Adipocyte (in vitro differentiated cells): ENCODE data around the gene MAP7.
"Not testable (repeated sequence)": the region's sequence is repeated elsewhere in the genome, so short reads cannot be mapped to it uniquely, and the experiment has no call there.

Experiments
- DNase-seq: peaks from one replicate; pipeline ENCODE4 v3.0.0-alpha.2; 2015; ENCODE audit warnings: low read depth
- H3K27me3 ChIP-seq: replicated peaks from 2 replicates; pipeline ENCODE4 v1.7.0; 2013; ENCODE audit warnings: mild to moderate bottlenecking, low read length, moderate library complexity; ENCODE audit not compliant: control insufficient read depth, insufficient read depth
- H3K36me3 ChIP-seq: 2 replicates; pipeline ENCODE4 v1.7.0; 2013; ENCODE audit warnings: low read length, mild to moderate bottlenecking, moderate library complexity; ENCODE audit not compliant: control insufficient read depth, insufficient read depth, severe bottlenecking
- H3K4me1 ChIP-seq: 2 replicates; pipeline ENCODE4 v1.7.0; 2013; ENCODE audit warnings: mild to moderate bottlenecking, low read length, moderate library complexity; ENCODE audit not compliant: control insufficient read depth, insufficient read depth
- H3K4me3 ChIP-seq: 2 replicates; pipeline ENCODE4 v1.7.0; 2013; ENCODE audit warnings: mild to moderate bottlenecking, low read length, moderate library complexity
- H3K9ac ChIP-seq: 2 replicates; pipeline ENCODE4 v1.7.0; 2013; ENCODE audit warnings: mild to moderate bottlenecking, low read length, moderate library complexity
- H3K9me3 ChIP-seq: 2 replicates; pipeline ENCODE4 v1.7.0; 2013; ENCODE audit warnings: mild to moderate bottlenecking, low read length, moderate library complexity; ENCODE audit not compliant: control insufficient read depth

Gene MAP7

DNA sequence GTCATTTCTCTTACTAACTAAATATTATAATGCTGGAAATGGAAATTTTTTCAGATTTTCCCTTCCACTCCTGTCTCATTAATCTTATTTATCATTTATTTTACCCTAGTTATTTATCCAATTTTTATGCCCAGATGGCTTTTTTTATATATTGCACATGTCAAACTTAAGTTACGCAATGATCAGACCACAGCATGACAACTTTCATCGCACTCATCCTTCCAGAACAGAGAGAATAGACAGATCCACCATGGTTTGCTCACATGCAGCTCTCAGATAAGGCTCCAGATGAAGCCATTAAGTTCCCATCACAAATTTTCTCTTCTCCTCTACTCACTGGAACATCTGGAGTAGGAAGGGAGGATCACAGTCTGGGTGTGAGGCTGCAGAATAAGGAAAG is 48.7 kb downstream of the MAP7 start:
- Histone ChIP-seq H3K4me3 (no peak overlapping the region), H3K9me3 (no peaks in the 10 kb centered on the region), H3K4me1 (no peaks in the 10 kb centered on the region), H3K9ac (no peak overlapping the region), H3K27me3 (no peaks in the 10 kb centered on the region), H3K36me3 (no peaks in the 10 kb centered on the region)
- DNase-seq, result no peak

DNA sequence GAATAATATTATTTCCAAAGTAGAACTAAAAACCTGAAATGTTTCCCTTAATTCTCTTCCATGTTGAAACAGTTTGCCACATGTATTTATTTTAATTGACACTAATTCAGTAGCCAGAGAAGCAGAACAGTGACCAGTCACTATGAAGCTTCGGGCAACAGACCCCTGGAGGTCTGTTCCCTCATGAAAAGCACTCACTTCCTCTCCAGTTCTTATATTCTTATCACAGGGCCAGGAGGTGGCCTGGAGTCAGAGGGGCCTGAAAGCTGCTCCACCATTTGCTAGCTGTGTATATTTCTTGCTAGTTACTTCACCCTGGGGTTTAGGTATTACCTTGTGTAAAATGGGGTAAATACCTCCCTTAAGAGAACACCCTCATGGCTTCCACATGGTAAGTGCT is 49.1 kb downstream of the MAP7 start:
- DNase-seq, result no peak
- Histone ChIP-seq H3K4me3 (no peak overlapping the region), H3K4me1 (no peaks in the 10 kb centered on the region), H3K27me3 (no peaks in the 10 kb centered on the region), H3K9me3 (no peaks in the 10 kb centered on the region), H3K36me3 (no peaks in the 10 kb centered on the region), H3K9ac (no peak overlapping the region)

GRCh38 chr6:136500414-136500813 is 49.8 kb downstream of the MAP7 start:
- DNase-seq, result no peak
- Histone ChIP-seq H3K9me3 (no peaks in the 10 kb centered on the region), H3K4me3 (no peak overlapping the region), H3K27me3 (no peaks in the 10 kb centered on the region), H3K4me1 (no peaks in the 10 kb centered on the region), H3K9ac (no peak overlapping the region), H3K36me3 (no peaks in the 10 kb centered on the region)

DNA sequence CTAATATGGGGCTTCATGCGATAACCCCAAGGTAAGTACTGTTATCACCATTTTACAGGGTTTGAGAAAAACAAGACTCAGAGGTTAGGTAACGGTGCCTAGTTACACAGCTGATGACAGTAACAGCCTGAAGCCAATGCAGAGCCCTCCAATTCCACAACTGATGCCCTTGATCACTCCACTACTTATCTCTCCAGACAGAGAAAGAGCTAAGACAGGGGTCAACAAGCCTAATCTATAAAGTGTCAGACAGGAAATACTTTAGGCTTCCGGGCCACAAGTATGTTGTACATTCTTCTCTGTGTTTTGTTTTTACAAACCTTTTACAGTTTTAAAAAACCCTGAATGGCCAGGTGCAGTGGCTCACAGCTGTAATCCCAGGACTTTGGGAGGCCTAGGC is 50.9 kb downstream of the MAP7 start:
- no peaks in the 10 kb centered on the region for H3K4me1 ChIP-seq
- DNase-seq, result no peak
- H3K27me3 ChIP-seq, result no peaks in the 10 kb centered on the region
- no peak overlapping the region for H3K9ac ChIP-seq
- H3K4me3 ChIP-seq, result no peak overlapping the region
- H3K9me3 ChIP-seq, result no peaks in the 10 kb centered on the region
- H3K36me3 ChIP-seq, result no peaks in the 10 kb centered on the region

- not testable (repeated sequence) for H3K9me3 ChIP-seq, H3K4me1 ChIP-seq, H3K27me3 ChIP-seq, DNase-seq, H3K9ac ChIP-seq, H3K4me3 ChIP-seq, H3K36me3 ChIP-seq
These were observed 53.8 kb downstream of the MAP7 start for GRCh38 chr6:136496449-136496848.

GRCh38 chr6:136494710-136495109 is 55.5 kb downstream of the MAP7 start:
- Histone ChIP-seq H3K36me3 (no peaks in the 10 kb centered on the region), H3K4me1 (no peaks in the 10 kb centered on the region), H3K9me3 (no peaks in the 10 kb centered on the region), H3K27me3 (no peaks in the 10 kb centered on the region), H3K9ac (no peak overlapping the region), H3K4me3 (no peak overlapping the region)
- DNase-seq, result no peak

DNA sequence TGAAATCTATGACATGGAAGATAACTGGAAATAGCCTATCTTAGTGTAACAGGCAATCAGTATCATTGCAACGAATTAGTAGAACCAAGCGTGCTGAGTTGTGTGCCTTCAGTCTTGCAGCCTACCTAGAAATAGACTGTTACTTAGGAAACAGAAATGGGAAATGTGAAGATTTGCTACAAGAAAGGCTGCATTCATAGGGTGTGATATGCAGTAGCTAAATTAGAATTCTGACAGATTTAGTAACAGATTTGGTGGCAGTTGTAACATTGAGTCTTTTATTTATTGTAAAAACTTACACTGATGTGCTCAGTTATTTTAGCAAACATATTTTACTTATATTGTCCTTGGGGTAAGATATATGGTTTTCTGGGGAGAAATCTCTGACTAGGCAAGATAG is 56.2 kb downstream of the MAP7 start:
- Histone ChIP-seq H3K9ac (no peak overlapping the region), H3K4me3 (no peak overlapping the region), H3K4me1 (no peaks in the 10 kb centered on the region), H3K9me3 (no peaks in the 10 kb centered on the region), H3K27me3 (no peaks in the 10 kb centered on the region), H3K36me3 (no peaks in the 10 kb centered on the region)
- DNase-seq, result no peak

DNA sequence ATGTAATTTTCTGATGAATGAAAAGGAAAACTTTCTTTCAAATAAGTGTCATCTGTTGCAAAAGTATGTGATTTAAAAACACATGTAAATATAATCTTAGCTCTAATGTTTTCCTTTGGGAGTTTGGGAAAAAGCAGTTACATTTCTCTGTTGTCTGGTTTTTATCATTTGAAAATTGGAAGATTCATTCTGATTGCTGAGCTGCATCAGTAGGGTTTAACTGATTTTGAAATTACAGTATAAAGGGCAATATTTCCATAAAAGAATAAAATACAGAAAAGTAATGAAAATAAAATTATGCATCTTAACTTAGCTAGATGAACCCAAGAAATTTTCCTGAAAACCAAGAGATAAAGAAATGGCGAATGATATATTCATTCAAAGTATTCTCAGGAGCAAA is 57.8 kb downstream of the MAP7 start:
- Histone ChIP-seq H3K9ac (no peak overlapping the region), H3K4me1 (peaks cover 4% of the 10 kb centered on the region), H3K9me3 (no peaks in the 10 kb centered on the region), H3K4me3 (no peak overlapping the region), H3K36me3 (no peaks in the 10 kb centered on the region), H3K27me3 (no peaks in the 10 kb centered on the region)
- peak; percentile 52 for DNase-seq

- no peak overlapping the region for H3K9ac ChIP-seq
- H3K36me3 ChIP-seq, result no peaks in the 10 kb centered on the region
- H3K9me3 ChIP-seq, result no peaks in the 10 kb centered on the region
- no peak overlapping the region for H3K4me3 ChIP-seq
- peaks cover 4% of the 10 kb centered on the region for H3K4me1 ChIP-seq
- no peak for DNase-seq
- H3K27me3 ChIP-seq, result no peaks in the 10 kb centered on the region
These were observed 58.5 kb downstream of the MAP7 start for GRCh38 chr6:136491754-136492153.

DNA sequence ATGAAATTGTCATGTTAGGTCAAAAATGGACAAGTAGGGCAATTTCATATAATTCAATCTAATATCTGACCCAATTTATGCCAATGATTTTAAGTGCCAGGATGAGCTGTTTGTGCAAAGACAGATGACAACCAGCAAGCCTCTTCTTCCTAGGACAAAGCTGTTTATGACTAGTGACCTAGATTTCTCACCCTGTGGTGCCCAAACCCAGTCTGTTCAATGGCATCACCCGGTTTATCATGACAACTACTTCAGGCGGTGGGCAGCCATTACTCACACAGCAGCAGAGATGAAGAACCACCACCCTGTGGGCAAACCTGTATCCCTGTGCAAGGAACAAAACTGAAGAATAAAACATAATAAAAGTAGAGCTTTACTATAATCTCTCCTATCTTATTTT is 59.0 kb downstream of the MAP7 start:
- no peaks in the 10 kb centered on the region for H3K36me3 ChIP-seq
- no peak for DNase-seq
- no peaks in the 10 kb centered on the region for H3K9me3 ChIP-seq
- peaks cover 4% of the 10 kb centered on the region for H3K4me1 ChIP-seq
- H3K27me3 ChIP-seq, result no peaks in the 10 kb centered on the region
- H3K4me3 ChIP-seq, result no peak overlapping the region
- H3K9ac ChIP-seq, result no peak overlapping the region

DNA sequence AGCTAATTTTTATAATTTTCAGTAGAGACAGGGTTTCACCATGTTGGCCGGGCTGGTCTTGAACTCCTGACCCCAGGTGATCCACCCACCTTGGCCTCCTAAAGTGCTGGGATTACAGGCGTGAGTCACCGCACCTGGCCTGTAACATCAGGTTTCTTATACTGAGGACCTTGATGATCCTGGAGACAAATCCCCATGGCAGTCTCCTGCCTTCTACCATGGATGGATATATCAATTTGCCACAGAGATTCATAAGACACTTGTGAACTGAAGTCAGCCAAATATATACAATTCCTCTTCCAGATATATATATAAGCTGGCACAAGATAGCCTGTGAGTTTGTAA is 60.6 kb downstream of the MAP7 start:
- H3K27me3 ChIP-seq, DNase-seq, H3K4me1 ChIP-seq, H3K36me3 ChIP-seq, H3K4me3 ChIP-seq, H3K9ac ChIP-seq, H3K9me3 ChIP-seq: not testable (repeated sequence)

- Histone ChIP-seq H3K4me1 (peaks cover 4% of the 10 kb centered on the region), H3K9ac (no peak overlapping the region), H3K27me3 (no peaks in the 10 kb centered on the region), H3K4me3 (no peak overlapping the region), H3K9me3 (no peaks in the 10 kb centered on the region), H3K36me3 (no peaks in the 10 kb centered on the region)
- peak; percentile 83 for DNase-seq
These were observed 62.3 kb downstream of the MAP7 start for GRCh38 chr6:136487759-136488425.
